Amniotic epithelial cell (primary cell): ENCODE data around the gene CHD2.

Experiments
- DNase-seq: peaks from one replicate; pipeline ENCODE4 v3.0.0-alpha.2; 2010; ENCODE audit warnings: low read depth

Gene CHD2

GRCh38 chr15:92962914-92963313 is 62.8 kb downstream of the CHD2 start:
- no peak for DNase-seq

GRCh38 chr15:92963794-92964193 is 63.7 kb downstream of the CHD2 start:
- DNase-seq, result no peak

GRCh38 chr15:92968926-92969651 is 69.0 kb downstream of the CHD2 start:
- DNase-seq, result peak; percentile 22

GRCh38 chr15:92970656-92971055 is 70.5 kb downstream of the CHD2 start:
- DNase-seq, result peak; percentile 68

- no peak for DNase-seq
Observed at GRCh38 chr15:92971081-92971480, 71.0 kb downstream of the CHD2 start.

GRCh38 chr15:92971713-92972112 is 71.6 kb downstream of the CHD2 start:
- peak; percentile 33 for DNase-seq

- no peak for DNase-seq
Observed at GRCh38 chr15:92974183-92974915, 74.2 kb downstream of the CHD2 start.

- DNase-seq, result peak; percentile 52
Observed at GRCh38 chr15:92979011-92979701, 79.0 kb downstream of the CHD2 start.

GRCh38 chr15:92981333-92981732 is 81.2 kb downstream of the CHD2 start:
- no peak for DNase-seq

GRCh38 chr15:92984161-92984560 is 84.0 kb downstream of the CHD2 start:
- no peak for DNase-seq

GRCh38 chr15:92989470-92989869 is 89.3 kb downstream of the CHD2 start:
- DNase-seq, result no peak

GRCh38 chr15:92990031-92990430 is 89.9 kb downstream of the CHD2 start:
- no peak for DNase-seq

- DNase-seq, result no peak
Observed at GRCh38 chr15:92992720-92993119, 92.6 kb downstream of the CHD2 start.

- DNase-seq, result no peak
Observed at GRCh38 chr15:92997821-92998220, 97.7 kb downstream of the CHD2 start.

GRCh38 chr15:93001156-93001555 is 101.0 kb downstream of the CHD2 start:
- DNase-seq, result peak; percentile 11

GRCh38 chr15:93001881-93002280 is 101.8 kb downstream of the CHD2 start:
- peak; percentile 20 for DNase-seq

GRCh38 chr15:93005133-93005532 is 105.0 kb downstream of the CHD2 start:
- DNase-seq, result no peak

GRCh38 chr15:93007994-93008393 is 107.9 kb downstream of the CHD2 start:
- DNase-seq, result no peak

- DNase-seq, result no peak
Observed at GRCh38 chr15:93012786-93013185, 112.7 kb downstream of the CHD2 start.

GRCh38 chr15:93017526-93017925 is 117.4 kb downstream of the CHD2 start:
- peak; percentile 72 for DNase-seq

GRCh38 chr15:93018574-93018973 is 118.5 kb downstream of the CHD2 start:
- DNase-seq, result peak; percentile 32

GRCh38 chr15:93019090-93019489 is 119.0 kb downstream of the CHD2 start:
- no peak for DNase-seq

- DNase-seq, result no peak
Observed at GRCh38 chr15:93019971-93020370, 119.8 kb downstream of the CHD2 start.
